ENCODE results near the gene IFRD2.

GRCh38 chr3:50296721-50297383 is 4.6 kb upstream of the IFRD2 start:
- TF ChIP-seq CTCF (IDR thresholded peaks at IDR 0.05) (no peak), POLR2A (IDR thresholded peaks at IDR 0.05) (no peak), EP300 (IDR thresholded peaks at IDR 0.05) (no peak), POLR2AphosphoS5 (IDR thresholded peaks at IDR 0.05) (no peak)

All from gastroesophageal sphincter (tissue), 3 donors.